Gastrocnemius medialis (tissue), 4 donors: Measurements from ENCODE around the gene SRSF3.

Experiments used
- POLR2A ChIP-seq, 2 donors: fragments of 450-650 bp; IDR thresholded peaks; one replicate each; pipeline ENCODE4 v1.6.1; 2017; ENCODE audit warnings: antibody characterized with exemption in 2 of 2, mild to moderate bottlenecking in 2 of 2, moderate library complexity in 2 of 2
- TF ChIP-seq, protein P1 (sequence below), 5 experiments: fragments of 450-650 bp in 3 of 5; fragments of 200-600 bp in 2 of 5; sonication (generic) in 2 of 5; IDR thresholded peaks in 4 of 5; conservative IDR thresholded peaks in 1 of 5; 1 replicate in 4 of 5; 2 replicates in 1 of 5; pipeline ENCODE4 v1.5.1; 2016 to 2019; ENCODE audit warnings: antibody characterized with exemption in 5 of 5, mild to moderate bottlenecking in 3 of 5, moderate library complexity in 3 of 5

DNA sequence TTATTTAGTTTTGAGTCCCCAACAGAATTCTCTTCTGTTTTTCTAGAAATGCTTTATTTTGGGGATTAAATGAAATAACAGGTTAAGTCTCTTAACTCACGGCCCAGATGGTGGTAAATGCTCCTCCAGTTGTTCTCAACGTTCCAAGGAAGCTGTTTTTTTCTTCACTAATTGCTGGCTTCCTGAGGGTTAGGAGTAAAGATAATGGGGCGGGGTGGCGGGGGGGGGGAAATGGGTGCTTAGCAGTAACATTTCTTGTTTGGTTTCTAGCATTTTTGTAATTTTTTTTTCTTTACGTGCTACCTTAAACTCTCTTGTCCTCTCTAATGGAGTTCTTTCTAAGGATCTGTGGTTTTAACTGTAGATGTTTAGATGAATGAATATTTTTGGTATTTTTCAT lies 2.2 kb downstream of the SRSF3 start:
- TF ChIP-seq, protein P1, sequence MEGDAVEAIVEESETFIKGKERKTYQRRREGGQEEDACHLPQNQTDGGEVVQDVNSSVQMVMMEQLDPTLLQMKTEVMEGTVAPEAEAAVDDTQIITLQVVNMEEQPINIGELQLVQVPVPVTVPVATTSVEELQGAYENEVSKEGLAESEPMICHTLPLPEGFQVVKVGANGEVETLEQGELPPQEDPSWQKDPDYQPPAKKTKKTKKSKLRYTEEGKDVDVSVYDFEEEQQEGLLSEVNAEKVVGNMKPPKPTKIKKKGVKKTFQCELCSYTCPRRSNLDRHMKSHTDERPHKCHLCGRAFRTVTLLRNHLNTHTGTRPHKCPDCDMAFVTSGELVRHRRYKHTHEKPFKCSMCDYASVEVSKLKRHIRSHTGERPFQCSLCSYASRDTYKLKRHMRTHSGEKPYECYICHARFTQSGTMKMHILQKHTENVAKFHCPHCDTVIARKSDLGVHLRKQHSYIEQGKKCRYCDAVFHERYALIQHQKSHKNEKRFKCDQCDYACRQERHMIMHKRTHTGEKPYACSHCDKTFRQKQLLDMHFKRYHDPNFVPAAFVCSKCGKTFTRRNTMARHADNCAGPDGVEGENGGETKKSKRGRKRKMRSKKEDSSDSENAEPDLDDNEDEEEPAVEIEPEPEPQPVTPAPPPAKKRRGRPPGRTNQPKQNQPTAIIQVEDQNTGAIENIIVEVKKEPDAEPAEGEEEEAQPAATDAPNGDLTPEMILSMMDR (IDR thresholded peaks at IDR 0.05 in 4 of 5, conservative IDR thresholded peaks at IDR 0.05 in 1 of 5) = no peak
- no peak for TF ChIP-seq POLR2A (IDR thresholded peaks at IDR 0.05)
